CD4-positive, alpha-beta memory T cell (primary cell): Measurements from ENCODE around the gene SGSM2. TPM values are rescaled to one million over a fixed set of nuclear protein-coding genes. Genes with fewer than 3 reads are reported as not detected.

Experiments
- CTCF ChIA-PET: fragments of 350-600 bp; sonication (Branson Sonifier 250); formaldehyde crosslinking; loops from one replicate; lab custom pipeline; 2021; ENCODE audit warnings: inconsistent platforms; ENCODE audit not compliant: partially characterized antibody; lab: Charles Lee
- POLR2A ChIA-PET: fragments of 350-600 bp; sonication (Branson Sonifier 250); formaldehyde crosslinking; loops from one replicate; lab custom pipeline; 2021; ENCODE audit not compliant: partially characterized antibody; lab: Charles Lee
- DNase-seq, 5 donors: peaks; one replicate each; pipeline versions ENCODE4 v3.0.0 to v3.0.0-alpha.2; 2020 to 2022; ENCODE audit warnings: mixed read lengths in 1 of 5
- H3K27ac ChIP-seq: one replicate; pipeline ENCODE4 v1.7.0; 2013; ENCODE audit warnings: low read depth, low read length
- H3K27me3 ChIP-seq: 2 replicates; pipeline ENCODE4 v1.7.0; 2013; ENCODE audit warnings: mild to moderate bottlenecking, low read length, moderate library complexity; ENCODE audit not compliant: insufficient read depth
- H3K36me3 ChIP-seq: 2 replicates; pipeline ENCODE4 v1.7.0; 2013; ENCODE audit warnings: mild to moderate bottlenecking, low read length, moderate library complexity; ENCODE audit not compliant: insufficient read depth
- H3K4me1 ChIP-seq: 2 replicates; pipeline ENCODE4 v1.7.0; 2013; ENCODE audit warnings: mild to moderate bottlenecking, low read length, moderate library complexity; ENCODE audit not compliant: insufficient read depth
- H3K4me3 ChIP-seq, 2 donors: one replicate each; pipeline ENCODE4 v1.7.0; 2013; ENCODE audit warnings: low read length in 2 of 2, mild to moderate bottlenecking in 1 of 2
- H3K9me3 ChIP-seq, 2 donors: one replicate each; pipeline ENCODE4 v1.7.0; 2013; ENCODE audit warnings: low read length in 2 of 2, control low read depth in 1 of 2; ENCODE audit not compliant: control insufficient read depth in 1 of 2
- H3K27ac Mint-ChIP-seq, 7 donors: one replicate each; pipeline ENCODE4 v1.8.0; 2020 to 2021; ENCODE audit warnings: mixed read lengths in 7 of 7, mild to moderate bottlenecking in 6 of 7, inconsistent platforms in 3 of 7, moderate library complexity in 3 of 7
- H3K27me3 Mint-ChIP-seq, 2 donors: one replicate each; pipeline ENCODE4 v1.8.0; 2020 to 2021; ENCODE audit warnings: mixed read lengths in 2 of 2
- H3K36me3 Mint-ChIP-seq, 2 donors: one replicate each; pipeline ENCODE4 v1.8.0; 2020 to 2021; ENCODE audit warnings: mixed read lengths in 2 of 2, inconsistent platforms in 1 of 2, mild to moderate bottlenecking in 1 of 2
- H3K4me1 Mint-ChIP-seq, 4 donors: one replicate each; pipeline ENCODE4 v1.8.0; 2020 to 2021; ENCODE audit warnings: mixed read lengths in 4 of 4, mild to moderate bottlenecking in 1 of 4
- H3K4me3 Mint-ChIP-seq, 8 donors: one replicate each; pipeline ENCODE4 v1.8.0; 2020 to 2021; ENCODE audit warnings: mixed read lengths in 8 of 8, mild to moderate bottlenecking in 7 of 8, moderate library complexity in 6 of 8, inconsistent platforms in 3 of 8
- H3K9me3 Mint-ChIP-seq, 8 donors: one replicate each; pipeline ENCODE4 v1.8.0; 2020 to 2021; ENCODE audit warnings: mixed read lengths in 8 of 8, mild to moderate bottlenecking in 5 of 8, inconsistent platforms in 3 of 8, moderate library complexity in 1 of 8
- intact Hi-C: fragments of 100-400 bp; cut with micrococcal nuclease; formaldehyde crosslinking; loops from one replicate; pipeline ENCODE4 v1.15.1; 2023
- polyA plus RNA-seq, 2 donors: library from polyadenylated mRNA; unstranded; fragments of 300-500 nt; fragmentation: Illumina TruSeq; gene quantifications; one replicate each; pipeline ENCODE4 v1.2.3, GENCODE V29; 2021
- total RNA-seq, 2 experiments: library from RNA; stranded (reverse); gene quantifications; one replicate each; pipeline ENCODE4 v1.2.3, GENCODE V29; 2021

The SGSM2 gene
- total and polyA plus RNA-seq, 4 experiments from 2014 or later, result 6.2 to 137 (median 74.2) TPM

DNA sequence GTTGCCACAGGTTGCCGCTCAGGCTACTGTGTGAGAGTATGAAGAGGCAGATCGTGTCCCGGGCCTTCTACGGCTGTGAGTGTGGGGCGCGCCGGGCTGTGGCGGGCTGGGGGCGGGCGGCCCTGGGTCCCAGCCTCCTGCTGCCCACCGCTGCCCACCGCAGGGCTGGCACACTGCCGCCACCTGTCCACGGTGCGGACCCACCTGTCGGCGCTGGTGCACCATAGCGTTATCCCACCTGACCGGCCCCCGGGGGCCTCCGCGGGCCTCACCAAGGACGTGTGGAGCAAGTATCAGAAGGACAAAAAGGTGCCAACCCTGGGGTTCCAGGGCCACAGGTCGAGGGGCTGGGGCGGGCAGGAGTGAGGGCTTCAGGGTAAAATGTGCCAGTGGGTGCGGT lies 34.9 kb downstream of the SGSM2 start:
- Mint-ChIP-seq H3K36me3 (peaks cover 10 to 37% of the 10 kb centered on the region in 2 donors), H3K4me1 (no peaks in the 10 kb centered on the region), H3K4me3 (no peak overlapping the region)

DNA sequence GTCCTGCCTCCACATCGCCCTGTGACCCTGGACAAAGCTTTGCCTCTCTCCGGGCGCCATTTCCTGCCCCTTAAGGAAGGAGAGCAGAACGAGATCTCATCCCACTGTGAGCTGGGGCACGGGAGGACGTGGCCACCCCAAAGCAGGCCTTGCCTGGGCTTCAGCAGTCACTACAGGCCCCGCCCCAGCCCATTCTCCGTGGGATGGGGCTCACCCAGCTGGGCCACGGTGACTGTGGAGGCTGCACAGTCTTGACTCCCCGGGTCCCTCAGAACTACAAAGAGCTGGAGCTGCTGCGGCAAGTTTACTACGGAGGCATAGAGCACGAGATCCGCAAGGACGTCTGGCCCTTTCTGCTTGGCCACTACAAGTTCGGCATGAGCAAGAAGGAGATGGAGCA lies 35.4 kb downstream of the SGSM2 start:
- peaks cover 10 to 40% of the 10 kb centered on the region in 2 donors for H3K36me3 Mint-ChIP-seq
- intact Hi-C loops, result no loop called here

More for the DNA sequence above, 34.9 kb downstream of the SGSM2 start:
- H3K36me3 ChIP-seq, result peaks cover 9% of the 10 kb centered on the region
- peaks cover 0 to 2% (median 0%) of the 10 kb centered on the region in 8 donors for H3K9me3 Mint-ChIP-seq
- no peaks in the 10 kb centered on the region for H3K27me3 Mint-ChIP-seq
- H3K4me1 ChIP-seq, result no peaks in the 10 kb centered on the region
- H3K4me3 ChIP-seq, result no peak overlapping the region
- CTCF ChIA-PET, result no interaction called here
- H3K27me3 ChIP-seq, result no peaks in the 10 kb centered on the region
- intact Hi-C loops, result no loop called here
- H3K27ac ChIP-seq, result no peak overlapping the region
- H3K9me3 ChIP-seq, result no peaks in the 10 kb centered on the region
- no peak for DNase-seq
- no peak overlapping the region for H3K27ac Mint-ChIP-seq
- POLR2A ChIA-PET, result no interaction called here

DNA sequence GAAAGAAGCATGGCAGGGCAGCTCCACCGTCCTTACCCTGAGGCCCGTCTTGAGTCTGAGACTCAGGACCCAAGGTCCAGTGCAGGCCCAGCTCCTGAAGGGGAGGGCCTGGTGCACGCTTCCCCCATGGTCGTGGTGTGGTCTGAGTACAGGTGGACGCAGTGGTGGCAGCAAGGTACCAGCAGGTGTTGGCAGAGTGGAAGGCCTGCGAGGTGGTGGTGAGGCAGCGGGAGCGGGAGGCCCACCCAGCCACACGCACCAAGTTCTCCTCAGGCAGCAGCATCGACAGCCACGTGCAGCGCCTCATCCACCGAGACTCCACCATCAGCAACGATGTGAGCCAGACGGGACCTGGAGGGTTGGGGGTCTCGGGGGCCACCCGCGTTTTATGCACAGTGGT lies 35.9 kb downstream of the SGSM2 start:
- POLR2A ChIA-PET, result no interaction called here
- Histone ChIP-seq H3K36me3 (peaks cover 9% of the 10 kb centered on the region), H3K27me3 (no peaks in the 10 kb centered on the region)

More for the DNA sequence above, 35.4 kb downstream of the SGSM2 start:
- DNase-seq, result no peak
- Histone ChIP-seq H3K4me1 (no peaks in the 10 kb centered on the region), H3K27me3 (no peaks in the 10 kb centered on the region), H3K36me3 (peaks cover 9% of the 10 kb centered on the region), H3K27ac (no peak overlapping the region), H3K9me3 (no peaks in the 10 kb centered on the region), H3K4me3 (no peak overlapping the region)
- Mint-ChIP-seq H3K4me3 (no peak overlapping the region), H3K27ac (peak overlapping the region in 1 of 7 donors; percentile 49), H3K27me3 (no peaks in the 10 kb centered on the region), H3K4me1 (no peaks in the 10 kb centered on the region), H3K9me3 (peaks cover 0 to 2% (median 0%) of the 10 kb centered on the region in 8 donors)
- CTCF ChIA-PET, result no interaction called here
- POLR2A ChIA-PET, result no interaction called here

DNA sequence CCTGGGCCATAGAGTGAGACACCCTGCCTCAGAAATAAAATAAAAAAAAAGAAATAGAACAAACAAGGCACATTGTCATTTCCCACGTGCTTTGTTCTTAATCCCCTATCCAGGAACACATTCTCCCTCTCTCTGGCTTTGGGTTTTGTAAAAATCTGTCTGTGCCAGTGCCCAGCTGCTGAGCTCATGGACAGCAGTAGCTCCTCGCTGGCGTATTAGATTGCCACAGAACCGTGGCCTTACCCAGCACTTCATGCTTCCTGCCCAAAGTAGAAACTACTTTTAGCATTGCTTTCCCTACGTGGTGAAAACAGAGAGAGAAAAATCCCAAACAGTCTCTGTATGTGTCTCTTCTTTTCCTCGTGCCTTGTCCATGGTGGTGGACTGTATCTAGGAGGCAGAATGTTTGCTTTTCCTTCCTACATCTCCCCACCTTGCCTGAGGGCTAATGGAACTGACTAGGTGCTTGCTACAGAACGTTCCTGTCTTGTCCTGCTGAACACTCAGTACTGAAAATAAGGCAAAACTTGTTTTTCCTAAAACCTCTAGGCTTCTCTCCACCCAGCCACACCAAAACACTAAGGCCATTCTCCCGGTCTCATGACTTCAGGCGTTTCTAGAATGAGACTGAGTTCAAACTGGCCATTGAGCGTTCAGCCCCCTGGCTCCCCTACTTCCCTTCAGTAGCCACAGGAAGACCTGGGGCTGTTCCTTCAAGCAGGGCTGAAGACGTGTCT lies 37.4 kb downstream of the SGSM2 start:
- peaks cover 9% of the 10 kb centered on the region for H3K36me3 ChIP-seq
- H3K27me3 Mint-ChIP-seq, result no peaks in the 10 kb centered on the region

More for the DNA sequence above, 35.9 kb downstream of the SGSM2 start:
- Mint-ChIP-seq H3K27me3 (no peaks in the 10 kb centered on the region), H3K36me3 (peaks cover 7 to 39% of the 10 kb centered on the region in 2 donors), H3K4me3 (no peak overlapping the region), H3K9me3 (peaks cover 0 to 2% (median 0%) of the 10 kb centered on the region in 8 donors), H3K4me1 (no peaks in the 10 kb centered on the region), H3K27ac (peak overlapping the region in 1 of 7 donors; percentile 22)
- no peak for DNase-seq
- H3K4me3 ChIP-seq, result no peak overlapping the region
- intact Hi-C loops, result no loop called here
- CTCF ChIA-PET, result interaction anchor here (1.7 kb wide), 1 partner anchor 10 kb away, joined by 7 read pairs; no protein-coding TSS in a partner anchor
- no peaks in the 10 kb centered on the region for H3K9me3 ChIP-seq
- no peaks in the 10 kb centered on the region for H3K4me1 ChIP-seq
- H3K27ac ChIP-seq, result no peak overlapping the region

DNA sequence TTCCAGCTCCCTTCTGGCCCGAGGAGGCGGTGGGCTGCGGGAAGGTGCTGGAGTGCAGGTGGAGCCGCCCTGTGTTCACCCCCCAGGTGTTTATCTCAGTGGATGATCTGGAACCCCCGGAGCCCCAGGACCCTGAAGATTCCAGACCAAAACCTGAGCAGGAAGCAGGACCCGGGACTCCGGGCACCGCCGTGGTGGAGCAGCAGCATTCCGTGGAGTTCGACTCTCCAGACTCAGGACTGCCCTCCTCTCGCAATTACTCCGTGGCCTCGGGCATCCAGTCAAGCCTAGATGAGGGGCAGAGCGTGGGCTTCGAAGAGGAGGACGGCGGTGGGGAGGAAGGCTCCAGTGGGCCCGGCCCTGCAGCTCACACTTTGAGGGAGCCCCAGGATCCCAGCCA lies 38.1 kb downstream of the SGSM2 start:
- intact Hi-C loops, result no loop called here
- Mint-ChIP-seq H3K4me3 (no peak overlapping the region), H3K27me3 (no peaks in the 10 kb centered on the region), H3K9me3 (peaks cover 0 to 2% (median 0%) of the 10 kb centered on the region in 8 donors), H3K36me3 (peaks cover 10 to 42% of the 10 kb centered on the region in 2 donors), H3K27ac (no peak overlapping the region), H3K4me1 (no peaks in the 10 kb centered on the region)
- ChIA-PET POLR2A (no interaction called here), CTCF (no interaction called here)
- H3K27ac ChIP-seq, result no peak overlapping the region
- peaks cover 9% of the 10 kb centered on the region for H3K36me3 ChIP-seq
- no peak for DNase-seq
- H3K4me1 ChIP-seq, result no peaks in the 10 kb centered on the region
- no peaks in the 10 kb centered on the region for H3K27me3 ChIP-seq
- H3K9me3 ChIP-seq, result no peaks in the 10 kb centered on the region
- no peak overlapping the region for H3K4me3 ChIP-seq

More for the DNA sequence above, 37.4 kb downstream of the SGSM2 start:
- ChIA-PET POLR2A (no interaction called here), CTCF (interaction anchor here (1.7 kb wide), 1 partner anchor 8 kb away, joined by 7 read pairs; no protein-coding TSS in a partner anchor)
- Mint-ChIP-seq H3K27ac (peak overlapping the region in 3 of 7 donors; percentile 37 to 59 (median 54)), H3K4me1 (no peaks in the 10 kb centered on the region), H3K36me3 (peaks cover 10 to 45% of the 10 kb centered on the region in 2 donors), H3K9me3 (peaks cover 0 to 2% (median 0%) of the 10 kb centered on the region in 8 donors), H3K4me3 (no peak overlapping the region)
- Histone ChIP-seq H3K27ac (no peak overlapping the region), H3K4me1 (no peaks in the 10 kb centered on the region), H3K4me3 (no peak overlapping the region), H3K9me3 (no peaks in the 10 kb centered on the region), H3K27me3 (no peaks in the 10 kb centered on the region)
- no peak for DNase-seq
- intact Hi-C loops, result no loop called here

DNA sequence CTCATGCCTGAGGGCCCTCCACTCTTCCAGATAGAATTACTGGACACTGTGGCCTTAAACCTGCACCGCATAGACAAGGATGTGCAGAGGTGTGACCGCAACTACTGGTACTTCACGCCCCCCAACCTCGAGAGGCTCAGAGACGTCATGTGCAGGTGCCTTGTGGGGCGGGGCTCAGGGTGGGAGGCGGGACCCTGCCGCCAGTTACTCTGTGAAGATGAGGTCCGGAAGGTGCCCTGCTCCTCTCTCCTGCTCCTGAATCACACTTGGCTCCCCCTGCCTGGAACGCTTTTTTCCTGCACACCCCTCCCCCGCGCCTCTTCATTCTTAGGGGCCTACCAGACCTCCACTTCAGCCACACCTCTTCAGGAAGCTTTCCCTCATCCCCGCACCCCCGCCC lies 38.8 kb downstream of the SGSM2 start:
- Mint-ChIP-seq H3K27ac (peak overlapping the region in 2 of 7 donors; percentile 10 to 65), H3K36me3 (peaks cover 12 to 44% of the 10 kb centered on the region in 2 donors), H3K9me3 (peaks cover 0 to 2% (median 0%) of the 10 kb centered on the region in 8 donors), H3K4me3 (no peak overlapping the region), H3K4me1 (peaks cover 0 to 2% (median 0%) of the 10 kb centered on the region in 4 donors), H3K27me3 (no peaks in the 10 kb centered on the region)
- Histone ChIP-seq H3K36me3 (peaks cover 9% of the 10 kb centered on the region), H3K27ac (no peak overlapping the region), H3K27me3 (no peaks in the 10 kb centered on the region), H3K9me3 (no peaks in the 10 kb centered on the region), H3K4me1 (no peaks in the 10 kb centered on the region), H3K4me3 (no peak overlapping the region)
- intact Hi-C loops, result no loop called here
- CTCF ChIA-PET, result no interaction called here
- DNase-seq, result no peak
- POLR2A ChIA-PET, result no interaction called here

DNA sequence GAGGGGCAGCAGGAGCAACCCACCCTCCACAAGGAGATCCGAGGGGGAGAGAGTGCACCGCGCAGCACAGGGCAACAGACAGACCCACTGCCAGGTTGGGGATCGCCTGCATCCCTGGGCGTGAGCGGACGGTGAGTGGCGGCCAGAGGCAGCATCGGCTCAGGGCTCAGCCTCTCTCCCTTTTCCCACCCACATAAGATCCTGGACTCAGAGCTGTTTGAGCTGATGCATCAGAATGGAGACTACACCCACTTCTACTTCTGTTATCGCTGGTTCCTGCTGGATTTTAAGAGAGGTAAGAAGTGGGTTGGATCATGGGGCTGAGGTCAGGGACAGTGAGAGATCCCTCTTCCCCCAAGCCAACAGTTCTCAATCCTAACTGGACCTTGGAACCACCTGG lies 40.4 kb downstream of the SGSM2 start:
- peaks cover 6 to 39% of the 10 kb centered on the region in 2 donors for H3K36me3 Mint-ChIP-seq
- peak overlapping the region in 1 of 7 donors; percentile 56 for H3K27ac Mint-ChIP-seq
- peaks cover 4% of the 10 kb centered on the region for H3K36me3 ChIP-seq
- intact Hi-C loops, result no loop called here
- H3K4me3 Mint-ChIP-seq, result no peak overlapping the region
- H3K9me3 Mint-ChIP-seq, result peaks cover 0 to 2% (median 0%) of the 10 kb centered on the region in 8 donors
- H3K27me3 Mint-ChIP-seq, result no peaks in the 10 kb centered on the region
- no peaks in the 10 kb centered on the region for H3K9me3 ChIP-seq
- H3K27me3 ChIP-seq, result no peaks in the 10 kb centered on the region
- H3K4me3 ChIP-seq, result no peak overlapping the region
- no peak for DNase-seq
- CTCF ChIA-PET, result interaction anchor here (10.0 kb wide), 1 partner anchor 38 kb away, joined by 558 read pairs; no protein-coding TSS in a partner anchor
- POLR2A ChIA-PET, result interaction anchor here (0.8 kb wide), 1 partner anchor 16 kb away, joined by 4 read pairs; no protein-coding TSS in a partner anchor
- no peak overlapping the region for H3K27ac ChIP-seq
- H3K4me1 ChIP-seq, result peaks cover 3% of the 10 kb centered on the region
- peaks cover 0 to 4% (median 3%) of the 10 kb centered on the region in 4 donors for H3K4me1 Mint-ChIP-seq
